Transverse colon (tissue), 4 donors: ENCODE measurements around the gene FOLR1.

Experiments
- EP300 ChIP-seq: sonication (generic); formaldehyde crosslinking; IDR thresholded peaks from one replicate; pipeline ENCODE4 v1.6.1; 2017; ENCODE audit warnings: antibody characterized with exemption, low read depth
- POLR2A ChIP-seq: fragments of 450-650 bp; IDR thresholded peaks from one replicate; pipeline ENCODE4 v1.6.1; 2016; ENCODE audit warnings: antibody characterized with exemption, mild to moderate bottlenecking, moderate library complexity
- POLR2AphosphoS5 ChIP-seq, 3 donors: sonication (generic); formaldehyde crosslinking; IDR thresholded peaks; one replicate each; pipeline ENCODE4 v1.6.1; 2016; ENCODE audit warnings: antibody characterized with exemption in 3 of 3
- TF ChIP-seq, protein P1 (sequence below), 5 experiments: fragments of 200-600 bp in 3 of 5; fragments of 450-650 bp in 2 of 5; sonication (generic) in 3 of 5; IDR thresholded peaks; 1 replicate in 2 of 5; 2 replicates in 3 of 5; pipeline ENCODE4 v1.5.1; 2016 to 2017; ENCODE audit warnings: antibody characterized with exemption in 5 of 5, inconsistent platforms in 3 of 5, mild to moderate bottlenecking in 2 of 5, moderate library complexity in 1 of 5

DNA sequence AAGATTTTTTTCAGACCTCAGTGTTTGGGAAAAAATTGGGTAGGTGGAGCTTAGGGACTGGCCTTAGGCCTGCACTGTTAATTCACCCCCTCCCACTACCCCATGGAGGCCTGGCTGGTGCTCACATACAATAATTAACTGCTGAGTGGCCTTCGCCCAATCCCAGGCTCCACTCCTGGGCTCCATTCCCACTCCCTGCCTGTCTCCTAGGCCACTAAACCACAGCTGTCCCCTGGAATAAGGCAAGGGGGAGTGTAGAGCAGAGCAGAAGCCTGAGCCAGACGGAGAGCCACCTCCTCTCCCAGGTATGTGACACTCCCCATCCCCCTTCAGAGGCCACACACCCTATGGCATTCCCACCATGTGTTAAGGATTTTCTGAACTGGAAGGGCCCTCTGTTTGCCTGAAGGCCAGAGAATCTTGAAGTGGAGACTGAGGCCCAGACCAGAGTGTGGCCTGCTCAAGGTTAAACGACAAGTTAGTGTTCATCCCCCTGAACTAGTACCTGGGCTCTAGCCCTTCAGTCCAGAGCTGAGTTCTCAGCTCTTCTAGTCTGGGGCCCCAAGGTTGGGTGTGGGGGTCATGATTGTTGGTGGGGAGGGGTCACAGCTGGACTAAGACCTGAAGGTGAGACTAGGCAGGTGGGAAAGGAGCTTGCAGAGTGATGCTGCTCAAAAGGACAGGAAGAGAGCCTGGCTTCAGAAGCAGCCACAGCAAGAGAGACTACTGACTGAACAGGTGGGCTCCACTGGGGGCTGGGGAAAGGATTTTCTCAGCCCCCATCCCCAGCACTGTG lies 2.3 kb upstream of the FOLR1 start:
- TF ChIP-seq, protein P1, sequence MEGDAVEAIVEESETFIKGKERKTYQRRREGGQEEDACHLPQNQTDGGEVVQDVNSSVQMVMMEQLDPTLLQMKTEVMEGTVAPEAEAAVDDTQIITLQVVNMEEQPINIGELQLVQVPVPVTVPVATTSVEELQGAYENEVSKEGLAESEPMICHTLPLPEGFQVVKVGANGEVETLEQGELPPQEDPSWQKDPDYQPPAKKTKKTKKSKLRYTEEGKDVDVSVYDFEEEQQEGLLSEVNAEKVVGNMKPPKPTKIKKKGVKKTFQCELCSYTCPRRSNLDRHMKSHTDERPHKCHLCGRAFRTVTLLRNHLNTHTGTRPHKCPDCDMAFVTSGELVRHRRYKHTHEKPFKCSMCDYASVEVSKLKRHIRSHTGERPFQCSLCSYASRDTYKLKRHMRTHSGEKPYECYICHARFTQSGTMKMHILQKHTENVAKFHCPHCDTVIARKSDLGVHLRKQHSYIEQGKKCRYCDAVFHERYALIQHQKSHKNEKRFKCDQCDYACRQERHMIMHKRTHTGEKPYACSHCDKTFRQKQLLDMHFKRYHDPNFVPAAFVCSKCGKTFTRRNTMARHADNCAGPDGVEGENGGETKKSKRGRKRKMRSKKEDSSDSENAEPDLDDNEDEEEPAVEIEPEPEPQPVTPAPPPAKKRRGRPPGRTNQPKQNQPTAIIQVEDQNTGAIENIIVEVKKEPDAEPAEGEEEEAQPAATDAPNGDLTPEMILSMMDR (IDR thresholded peaks at IDR 0.05) = no peak
- no peak for TF ChIP-seq POLR2A
- TF ChIP-seq POLR2AphosphoS5 (IDR thresholded peaks at IDR 0.05) = no peak
- no peak for TF ChIP-seq EP300
